Stimulated activated CD8-positive, alpha-beta memory T cell treated with anti-CD3 and anti-CD28 coated beads, Interleukin-7, amount 100 ng/mL, for 1 hour (primary cell): ENCODE measurements around the gene RBM28.

ENCODE experiments used
- DNase-seq, 2 donors: peaks; one replicate each; pipeline ENCODE4 v3.0.0-alpha.2; 2020; ENCODE audit warnings: low read depth in 2 of 2

Gene RBM28

DNA sequence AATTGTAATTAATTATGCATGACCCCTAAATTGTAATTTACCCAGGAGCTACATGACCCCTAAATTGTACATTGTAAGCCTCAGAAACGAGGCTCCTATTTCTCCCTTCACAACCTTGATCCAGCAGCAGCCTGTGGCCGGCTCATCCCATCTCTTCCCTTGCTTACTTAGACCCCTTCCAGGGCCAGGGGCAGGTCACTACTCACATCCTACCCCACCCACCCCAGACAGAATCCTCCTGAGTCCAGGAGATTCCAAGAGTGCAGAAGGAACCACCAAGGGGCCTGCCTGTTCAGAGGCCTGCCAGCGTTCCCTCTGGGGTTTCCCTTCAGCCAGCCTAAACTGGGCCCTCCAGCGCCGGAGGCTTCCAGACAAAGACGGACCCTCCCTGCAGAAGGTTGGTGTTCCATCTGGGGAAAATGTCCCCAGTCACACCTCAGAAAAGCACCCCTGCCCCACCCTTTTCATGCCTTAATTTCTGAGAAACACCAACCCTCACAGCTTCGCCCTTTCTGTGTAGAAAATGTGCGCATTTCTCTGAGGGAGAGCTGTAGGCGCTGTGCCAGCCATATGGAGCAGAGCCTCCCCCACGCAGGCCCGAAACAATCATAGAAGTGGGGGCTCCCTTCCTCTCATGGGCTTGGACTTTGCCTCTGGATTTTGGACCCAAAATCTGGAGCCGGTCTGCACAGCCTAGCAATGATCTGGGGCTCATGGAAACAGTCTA is 83.5 kb downstream of the RBM28 start:
- DNase-seq = no peak

DNA sequence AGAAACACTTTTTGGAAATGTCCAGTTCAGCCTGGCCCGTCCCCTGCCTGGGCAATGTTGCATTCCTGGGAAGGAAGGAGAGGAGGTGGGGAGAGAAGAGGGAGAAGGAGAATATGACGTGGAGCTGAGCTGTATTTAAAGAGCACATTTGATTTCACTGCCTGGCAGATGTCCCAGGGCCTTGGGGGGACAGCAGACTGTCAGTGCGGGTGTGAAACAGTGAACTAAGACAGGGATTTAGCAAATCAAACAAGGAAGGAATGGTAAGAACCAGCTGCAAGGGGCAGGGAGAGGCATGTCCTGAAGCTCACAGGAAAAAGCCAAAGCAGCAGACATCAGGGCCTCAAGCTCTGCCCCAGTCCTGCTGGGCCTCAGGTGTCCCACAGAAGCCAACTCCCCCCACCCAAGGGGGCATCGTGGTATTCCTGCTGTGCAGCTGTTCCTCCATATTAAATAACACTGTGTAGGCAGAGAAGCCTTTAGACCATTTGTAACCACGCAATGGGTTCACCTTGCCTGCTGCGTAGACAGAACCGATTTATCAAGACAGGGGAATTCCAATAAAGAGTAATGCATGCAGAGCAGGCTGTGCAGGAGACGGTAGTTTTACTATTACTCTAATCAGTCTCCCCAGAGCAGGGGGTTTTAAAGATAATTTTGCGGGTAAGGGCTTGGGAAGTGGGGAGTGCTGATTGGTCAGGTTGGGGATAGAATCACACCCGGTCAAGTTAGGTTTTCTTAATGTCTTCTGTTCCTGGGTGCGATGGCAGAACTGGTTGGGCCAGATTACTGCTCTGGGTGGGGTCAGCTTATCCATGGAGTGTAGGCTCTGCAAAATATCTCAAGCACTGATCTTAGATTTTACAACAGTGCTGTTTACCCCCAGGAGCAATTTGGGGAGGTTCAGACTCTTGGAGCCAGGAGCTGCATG is 84.3 kb downstream of the RBM28 start:
- DNase-seq = no peak

DNA sequence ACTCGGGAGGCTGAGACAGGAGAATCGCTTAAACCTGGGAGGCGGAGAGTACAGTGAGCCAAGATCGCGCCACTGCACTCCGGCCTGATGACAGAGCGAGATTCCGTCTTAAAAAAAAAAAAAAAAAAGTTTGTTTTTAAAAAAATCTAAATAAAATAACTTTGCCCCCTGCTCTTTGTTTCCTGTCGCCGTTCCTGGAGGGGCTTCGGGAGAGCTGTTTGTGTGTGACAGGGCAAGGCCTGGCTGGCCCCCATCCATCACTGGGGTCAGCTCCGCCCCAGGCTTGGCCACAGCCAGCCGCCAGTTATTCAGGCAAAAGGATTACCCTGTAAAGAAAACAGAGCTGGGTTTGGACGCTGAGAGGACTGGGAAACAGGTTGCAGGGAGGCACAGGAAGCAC is 86.2 kb downstream of the RBM28 start:
- no peak for DNase-seq

DNA sequence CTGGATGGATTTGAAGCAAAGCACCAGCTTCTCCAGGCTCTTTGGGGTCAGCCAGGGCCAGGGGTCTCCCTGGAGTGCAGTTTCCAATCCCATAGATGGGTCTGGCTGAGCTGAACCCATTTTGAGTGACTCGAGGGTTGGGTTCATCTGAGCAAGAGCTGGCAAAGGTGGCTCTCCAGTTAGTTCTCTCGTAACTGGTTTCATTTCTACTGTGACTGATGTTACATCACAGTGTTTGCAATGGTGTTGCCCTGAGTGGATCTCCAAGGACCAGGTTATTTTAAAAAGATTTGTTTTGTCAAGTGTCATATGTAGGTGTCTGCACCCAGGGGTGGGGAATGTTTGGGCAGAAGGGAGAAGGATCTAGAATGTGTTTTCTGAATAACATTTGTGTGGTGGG is 88.4 kb downstream of the RBM28 start:
- no peak for DNase-seq

GRCh38 chr7:128254470-128254869 is 89.2 kb downstream of the RBM28 start:
- DNase-seq = no peak

GRCh38 chr7:128253701-128254100 is 90.0 kb downstream of the RBM28 start:
- DNase-seq = no peak

GRCh38 chr7:128251337-128251736 is 92.4 kb downstream of the RBM28 start:
- DNase-seq = no peak
